IgD-negative memory B cell (primary cell): ENCODE data around the gene LGALS9B. TPM values are rescaled to one million over a fixed set of nuclear protein-coding genes. Genes with fewer than 3 reads are reported as not detected.
"Not testable (repeated sequence)": the region's sequence is repeated elsewhere in the genome, so short reads cannot be mapped to it uniquely, and the experiment has no call there.

Experiments
- H3K27ac Mint-ChIP-seq, 3 donors: one replicate each; pipeline ENCODE4 v1.8.0; 2020 to 2022; ENCODE audit warnings: mild to moderate bottlenecking in 3 of 3, mixed read lengths in 3 of 3, moderate library complexity in 1 of 3
- H3K27me3 Mint-ChIP-seq: one replicate; pipeline ENCODE4 v1.8.0; 2021; ENCODE audit warnings: mixed read lengths
- H3K36me3 Mint-ChIP-seq: one replicate; pipeline ENCODE4 v1.8.0; 2020; ENCODE audit warnings: mild to moderate bottlenecking, mixed read lengths
- H3K4me1 Mint-ChIP-seq, 3 donors: one replicate each; pipeline ENCODE4 v1.8.0; 2020 to 2022; ENCODE audit warnings: mixed read lengths in 3 of 3, mild to moderate bottlenecking in 1 of 3
- H3K4me3 Mint-ChIP-seq, 4 donors: one replicate each; pipeline ENCODE4 v1.8.0; 2020 to 2022; ENCODE audit warnings: mild to moderate bottlenecking in 4 of 4, mixed read lengths in 4 of 4, moderate library complexity in 3 of 4
- H3K9me3 Mint-ChIP-seq, 3 donors: one replicate each; pipeline ENCODE4 v1.8.0; 2020 to 2021; ENCODE audit warnings: mixed read lengths in 3 of 3, mild to moderate bottlenecking in 1 of 3
- polyA plus RNA-seq: library from polyadenylated mRNA; unstranded; fragments of 300-500 nt; fragmentation: Illumina TruSeq; gene quantifications from one replicate; pipeline ENCODE4 v1.2.3, GENCODE V29; 2021

LGALS9B gene
- polyA plus RNA-seq, 1 donor from 2014 or later, result not detected

GRCh38 chr17:20477398-20478071 is 10.2 kb upstream of the LGALS9B start:
- not testable (repeated sequence) for H3K27ac Mint-ChIP-seq, H3K4me1 Mint-ChIP-seq, H3K9me3 Mint-ChIP-seq, H3K4me3 Mint-ChIP-seq, H3K27me3 Mint-ChIP-seq, H3K36me3 Mint-ChIP-seq

- H3K27me3 Mint-ChIP-seq, H3K4me1 Mint-ChIP-seq, H3K4me3 Mint-ChIP-seq, H3K36me3 Mint-ChIP-seq, H3K9me3 Mint-ChIP-seq: not testable (repeated sequence)
- H3K27ac Mint-ChIP-seq, result peak overlapping the region in 1 of 3 donors; percentile 55
Observed at GRCh38 chr17:20475137-20475831, 7.9 kb upstream of the LGALS9B start.

- not testable (repeated sequence) for H3K9me3 Mint-ChIP-seq, H3K36me3 Mint-ChIP-seq, H3K4me3 Mint-ChIP-seq, H3K27ac Mint-ChIP-seq, H3K4me1 Mint-ChIP-seq, H3K27me3 Mint-ChIP-seq
Observed at GRCh38 chr17:20474081-20474480, 6.7 kb upstream of the LGALS9B start.

GRCh38 chr17:20469946-20470345 is 2.6 kb upstream of the LGALS9B start:
- H3K4me1 Mint-ChIP-seq, H3K9me3 Mint-ChIP-seq, H3K27me3 Mint-ChIP-seq, H3K4me3 Mint-ChIP-seq, H3K27ac Mint-ChIP-seq, H3K36me3 Mint-ChIP-seq: not testable (repeated sequence)

- H3K27me3 Mint-ChIP-seq, H3K9me3 Mint-ChIP-seq, H3K36me3 Mint-ChIP-seq, H3K4me1 Mint-ChIP-seq, H3K4me3 Mint-ChIP-seq: not testable (repeated sequence)
- H3K27ac Mint-ChIP-seq, result peak overlapping the region in 1 of 3 donors; percentile 35
Observed at GRCh38 chr17:20469107-20469506, 1.8 kb upstream of the LGALS9B start.

- H3K9me3 Mint-ChIP-seq, H3K4me3 Mint-ChIP-seq, H3K27ac Mint-ChIP-seq, H3K27me3 Mint-ChIP-seq, H3K4me1 Mint-ChIP-seq, H3K36me3 Mint-ChIP-seq: not testable (repeated sequence)
Observed at GRCh38 chr17:20466999-20467398, 340 bp downstream of the LGALS9B start.

- not testable (repeated sequence) for H3K36me3 Mint-ChIP-seq
Observed at GRCh38 chr17:20466553-20466952, 786 bp downstream of the LGALS9B start.

GRCh38 chr17:20465535-20465934 is 1.8 kb downstream of the LGALS9B start:
- H3K4me3 Mint-ChIP-seq, H3K27ac Mint-ChIP-seq, H3K27me3 Mint-ChIP-seq, H3K36me3 Mint-ChIP-seq, H3K4me1 Mint-ChIP-seq, H3K9me3 Mint-ChIP-seq: not testable (repeated sequence)

More at GRCh38 chr17:20466553-20466952, 786 bp downstream of the LGALS9B start:
- H3K4me3 Mint-ChIP-seq, H3K4me1 Mint-ChIP-seq, H3K9me3 Mint-ChIP-seq, H3K27me3 Mint-ChIP-seq, H3K27ac Mint-ChIP-seq: not testable (repeated sequence)

GRCh38 chr17:20464854-20465414 is 2.4 kb downstream of the LGALS9B start:
- H3K4me1 Mint-ChIP-seq, H3K27ac Mint-ChIP-seq, H3K27me3 Mint-ChIP-seq, H3K4me3 Mint-ChIP-seq, H3K9me3 Mint-ChIP-seq, H3K36me3 Mint-ChIP-seq: not testable (repeated sequence)

- H3K4me1 Mint-ChIP-seq, H3K4me3 Mint-ChIP-seq, H3K9me3 Mint-ChIP-seq, H3K27ac Mint-ChIP-seq, H3K27me3 Mint-ChIP-seq, H3K36me3 Mint-ChIP-seq: not testable (repeated sequence)
Observed at GRCh38 chr17:20462158-20462557, 5.2 kb downstream of the LGALS9B start.

GRCh38 chr17:20457848-20458381 is 9.4 kb downstream of the LGALS9B start:
- H3K4me3 Mint-ChIP-seq, H3K9me3 Mint-ChIP-seq, H3K36me3 Mint-ChIP-seq, H3K4me1 Mint-ChIP-seq, H3K27me3 Mint-ChIP-seq, H3K27ac Mint-ChIP-seq: not testable (repeated sequence)

- H3K36me3 Mint-ChIP-seq, H3K4me3 Mint-ChIP-seq, H3K9me3 Mint-ChIP-seq: not testable (repeated sequence)
Observed at GRCh38 chr17:20455106-20455505, 12.2 kb downstream of the LGALS9B start.

GRCh38 chr17:20453820-20454434 is 13.4 kb downstream of the LGALS9B start:
- H3K4me3 Mint-ChIP-seq, H3K4me1 Mint-ChIP-seq, H3K27ac Mint-ChIP-seq, H3K9me3 Mint-ChIP-seq, H3K36me3 Mint-ChIP-seq, H3K27me3 Mint-ChIP-seq: not testable (repeated sequence)

More at GRCh38 chr17:20455106-20455505, 12.2 kb downstream of the LGALS9B start:
- H3K27ac Mint-ChIP-seq, H3K27me3 Mint-ChIP-seq, H3K4me1 Mint-ChIP-seq: not testable (repeated sequence)

GRCh38 chr17:20450852-20451251 is 16.5 kb downstream of the LGALS9B start:
- not testable (repeated sequence) for H3K9me3 Mint-ChIP-seq, H3K4me1 Mint-ChIP-seq, H3K27me3 Mint-ChIP-seq, H3K36me3 Mint-ChIP-seq, H3K4me3 Mint-ChIP-seq, H3K27ac Mint-ChIP-seq

- not testable (repeated sequence) for H3K27me3 Mint-ChIP-seq, H3K36me3 Mint-ChIP-seq, H3K27ac Mint-ChIP-seq, H3K4me1 Mint-ChIP-seq, H3K9me3 Mint-ChIP-seq, H3K4me3 Mint-ChIP-seq
Observed at GRCh38 chr17:20447534-20448321, 19.6 kb downstream of the LGALS9B start.
